DOHH2 (cell line): ENCODE data around the gene CATSPERD.

Source experiments
- H3F3A ChIP-seq: fragments of 200-600 bp; sonication (generic), shearing (Covaris generic); 2 replicates; pipeline ENCODE4 v1.6.0; 2016; ENCODE audit warnings: antibody characterized with exemption, mild to moderate bottlenecking; ENCODE audit not compliant: control insufficient read depth, insufficient read depth
- H3K27ac ChIP-seq: fragments of 200-600 bp; sonication (generic); 2 replicates; pipeline ENCODE4 v1.5.1; 2014; ENCODE audit warnings: low read depth, mild to moderate bottlenecking, low read length, moderate library complexity
- H3K27me3 ChIP-seq: fragments of 200-600 bp; sonication (generic); 2 replicates; pipeline ENCODE4 v1.6.1; 2014; ENCODE audit warnings: mild to moderate bottlenecking, low read length, mixed read lengths; ENCODE audit not compliant: control insufficient read depth
- H3K36me3 ChIP-seq: fragments of 200-600 bp; sonication (generic); 2 replicates; pipeline ENCODE4 v1.6.1; 2014; ENCODE audit warnings: mild to moderate bottlenecking, low read length, moderate library complexity, mixed read lengths; ENCODE audit not compliant: control insufficient read depth
- H3K4me1 ChIP-seq: fragments of 200-600 bp; sonication (generic); 2 replicates; pipeline ENCODE4 v1.6.1; 2014; ENCODE audit warnings: mild to moderate bottlenecking, low read length, mixed read lengths; ENCODE audit not compliant: control insufficient read depth
- H3K4me2 ChIP-seq: fragments of 200-600 bp; sonication (generic); 2 replicates; pipeline ENCODE4 v1.6.0; 2014; ENCODE audit warnings: mild to moderate bottlenecking, low read length, moderate library complexity
- H3K4me3 ChIP-seq: fragments of 200-600 bp; sonication (generic); 2 replicates; pipeline ENCODE4 v1.5.1; 2014; ENCODE audit warnings: mild to moderate bottlenecking, low read length, mixed read lengths
- H3K79me2 ChIP-seq: fragments of 200-600 bp; sonication (generic); 2 replicates; pipeline ENCODE4 v1.6.1; 2014; ENCODE audit warnings: mild to moderate bottlenecking, low read length, mixed read lengths; ENCODE audit not compliant: control insufficient read depth
- H3K9me2 ChIP-seq: fragments of 200-600 bp; sonication (generic); replicated peaks from 2 replicates; pipeline ENCODE4 v1.6.1; 2014; ENCODE audit warnings: mild to moderate bottlenecking, low read length, mixed read lengths; ENCODE audit not compliant: control insufficient read depth
- H3K9me3 ChIP-seq: fragments of 200-600 bp; sonication (generic); 2 replicates; pipeline ENCODE4 v1.6.1; 2014; ENCODE audit warnings: antibody characterized with exemption, low read length, mixed read lengths; ENCODE audit not compliant: control insufficient read depth, insufficient read depth
- H4K20me1 ChIP-seq: fragments of 200-600 bp; sonication (generic); 2 replicates; pipeline ENCODE4 v1.6.0; 2014; ENCODE audit warnings: low read depth, mild to moderate bottlenecking, antibody characterized with exemption, low read length, moderate library complexity; ENCODE audit not compliant: control insufficient read depth, insufficient read depth
- EZH2phosphoT487 ChIP-seq: fragments of 200-600 bp; sonication (generic); IDR thresholded peaks from 2 replicates; pipeline ENCODE4 v1.6.1; 2017; ENCODE audit warnings: borderline replicate concordance, mild to moderate bottlenecking, antibody characterized with exemption, low read length, moderate library complexity, mixed read lengths
- TF ChIP-seq, protein P1 (sequence below): fragments of 200-600 bp; sonication (generic); IDR thresholded peaks from one replicate; pipeline ENCODE4 v1.5.1; 2014; ENCODE audit warnings: antibody characterized with exemption, mild to moderate bottlenecking, low read depth, low read length; ENCODE audit not compliant: poor library complexity, severe bottlenecking

CATSPERD gene

DNA sequence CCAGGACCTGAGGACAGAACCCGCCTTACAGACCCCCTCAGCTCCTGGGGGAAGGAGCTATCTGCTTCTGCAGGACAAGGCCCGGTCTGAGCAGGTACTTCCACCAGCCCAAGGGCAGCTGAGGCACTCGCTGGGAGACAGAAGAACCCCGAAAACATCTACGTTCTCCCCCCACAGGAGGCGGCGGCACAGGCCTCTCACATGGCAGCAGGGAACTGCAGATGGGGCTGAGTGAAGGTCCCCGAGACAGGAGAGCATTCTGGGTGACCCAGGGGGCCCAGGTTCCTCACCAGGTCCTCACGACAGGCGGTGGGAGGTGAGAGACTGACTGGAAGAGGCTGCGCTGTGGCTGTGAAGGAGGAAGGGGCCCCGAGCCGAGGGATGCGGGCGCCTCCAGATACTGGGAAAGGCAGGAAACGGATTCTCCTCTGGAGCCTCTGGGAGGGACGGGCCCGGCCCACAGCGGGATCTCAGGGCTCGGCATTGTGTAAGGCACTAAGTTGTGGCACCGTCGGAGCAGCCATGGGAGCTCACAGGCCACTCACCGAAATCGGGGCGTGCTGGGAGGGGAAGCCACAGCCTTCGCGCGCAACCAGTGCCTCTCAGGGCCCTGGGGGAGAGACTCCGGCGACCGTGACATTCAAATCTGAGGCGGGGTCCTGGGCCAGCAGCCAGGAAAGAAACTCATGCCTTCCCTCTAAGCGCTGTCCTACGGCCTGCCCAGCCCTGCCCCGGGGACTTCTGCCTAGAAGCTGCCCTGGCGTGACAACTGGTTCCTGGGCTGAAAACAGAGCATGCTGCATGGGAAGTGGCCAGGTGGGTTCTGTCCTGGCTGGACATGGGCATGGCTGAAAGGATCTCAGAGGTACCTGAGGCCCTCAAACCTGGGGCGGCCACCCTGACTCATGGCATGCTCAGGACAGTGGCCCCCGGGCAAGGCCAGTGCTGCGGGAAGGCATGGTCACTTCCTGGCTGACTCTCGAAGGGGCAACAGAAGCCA lies 16.3 kb upstream of the CATSPERD start:
- H3K27ac ChIP-seq: no peak overlapping the region
- peaks cover 74% of the 10 kb centered on the region for H3K36me3 ChIP-seq
- H3K4me1 ChIP-seq: no peaks in the 10 kb centered on the region
- H3K9me3 ChIP-seq: no peaks in the 10 kb centered on the region
- no peaks in the 10 kb centered on the region for H3K9me2 ChIP-seq
- H3K4me3 ChIP-seq: no peak overlapping the region
- no peaks in the 10 kb centered on the region for H3K27me3 ChIP-seq
- no peaks in the 10 kb centered on the region for H3F3A ChIP-seq
- TF ChIP-seq EZH2phosphoT487: no peak
- TF ChIP-seq, protein P1, sequence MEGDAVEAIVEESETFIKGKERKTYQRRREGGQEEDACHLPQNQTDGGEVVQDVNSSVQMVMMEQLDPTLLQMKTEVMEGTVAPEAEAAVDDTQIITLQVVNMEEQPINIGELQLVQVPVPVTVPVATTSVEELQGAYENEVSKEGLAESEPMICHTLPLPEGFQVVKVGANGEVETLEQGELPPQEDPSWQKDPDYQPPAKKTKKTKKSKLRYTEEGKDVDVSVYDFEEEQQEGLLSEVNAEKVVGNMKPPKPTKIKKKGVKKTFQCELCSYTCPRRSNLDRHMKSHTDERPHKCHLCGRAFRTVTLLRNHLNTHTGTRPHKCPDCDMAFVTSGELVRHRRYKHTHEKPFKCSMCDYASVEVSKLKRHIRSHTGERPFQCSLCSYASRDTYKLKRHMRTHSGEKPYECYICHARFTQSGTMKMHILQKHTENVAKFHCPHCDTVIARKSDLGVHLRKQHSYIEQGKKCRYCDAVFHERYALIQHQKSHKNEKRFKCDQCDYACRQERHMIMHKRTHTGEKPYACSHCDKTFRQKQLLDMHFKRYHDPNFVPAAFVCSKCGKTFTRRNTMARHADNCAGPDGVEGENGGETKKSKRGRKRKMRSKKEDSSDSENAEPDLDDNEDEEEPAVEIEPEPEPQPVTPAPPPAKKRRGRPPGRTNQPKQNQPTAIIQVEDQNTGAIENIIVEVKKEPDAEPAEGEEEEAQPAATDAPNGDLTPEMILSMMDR: no peak
- no peaks in the 10 kb centered on the region for H4K20me1 ChIP-seq
- peaks cover 13% of the 10 kb centered on the region for H3K79me2 ChIP-seq
- H3K4me2 ChIP-seq: no peak overlapping the region

GRCh38 chr19:5705552-5705951 lies 14.9 kb upstream of the CATSPERD start:
- H3K79me2 ChIP-seq: peaks cover 15% of the 10 kb centered on the region
- H3K27me3 ChIP-seq: no peaks in the 10 kb centered on the region
- H3K4me2 ChIP-seq: no peak overlapping the region
- H3K27ac ChIP-seq: no peak overlapping the region
- H3K9me2 ChIP-seq: no peaks in the 10 kb centered on the region
- no peak overlapping the region for H3K4me3 ChIP-seq
- no peaks in the 10 kb centered on the region for H3K4me1 ChIP-seq
- H3K9me3 ChIP-seq: no peaks in the 10 kb centered on the region
- H4K20me1 ChIP-seq: no peaks in the 10 kb centered on the region
- no peaks in the 10 kb centered on the region for H3F3A ChIP-seq
- H3K36me3 ChIP-seq: peaks cover 73% of the 10 kb centered on the region
- no peak for TF ChIP-seq EZH2phosphoT487

DNA sequence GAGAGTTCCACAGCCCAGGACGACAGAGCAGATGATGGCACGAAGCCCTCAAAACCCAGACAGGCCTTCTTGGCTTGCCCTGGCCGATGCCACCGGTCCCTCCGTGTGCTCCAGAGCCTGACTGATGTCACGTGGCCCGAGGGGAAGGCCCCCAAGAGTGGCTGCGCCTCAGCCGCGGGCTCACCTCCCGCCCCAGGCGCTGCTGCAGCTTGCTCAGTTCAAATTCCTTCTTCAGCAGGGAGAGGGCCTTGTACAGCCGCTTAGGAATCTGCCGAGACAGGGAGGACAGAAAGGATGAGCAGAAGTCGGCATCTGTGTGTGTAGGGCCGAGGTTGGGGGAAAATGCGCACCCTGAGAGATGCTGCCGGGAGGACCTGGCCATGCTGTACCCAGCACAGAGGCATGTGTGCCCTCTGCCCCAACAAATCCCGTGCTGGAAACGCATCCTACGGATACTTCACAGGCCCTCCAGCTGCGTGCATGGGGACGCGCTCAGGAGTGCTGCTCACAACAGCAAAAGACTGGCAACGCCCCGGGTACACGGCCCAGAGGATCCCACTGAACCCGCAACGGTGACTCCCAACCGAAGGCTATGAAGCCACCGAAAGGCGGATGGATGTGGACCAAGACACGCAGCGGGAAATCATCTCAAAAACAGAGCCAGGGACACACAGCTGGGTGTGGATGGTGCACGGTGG lies 13.4 kb upstream of the CATSPERD start:
- H3K4me3 ChIP-seq: no peak overlapping the region
- no peaks in the 10 kb centered on the region for H3K9me3 ChIP-seq
- H3K4me1 ChIP-seq: no peaks in the 10 kb centered on the region
- H3F3A ChIP-seq: no peaks in the 10 kb centered on the region
- TF ChIP-seq, protein P1: no peak
- TF ChIP-seq EZH2phosphoT487: no peak
- H4K20me1 ChIP-seq: no peaks in the 10 kb centered on the region
- H3K9me2 ChIP-seq: no peaks in the 10 kb centered on the region
- no peak overlapping the region for H3K27ac ChIP-seq
- H3K27me3 ChIP-seq: no peaks in the 10 kb centered on the region
- H3K79me2 ChIP-seq: peaks cover 17% of the 10 kb centered on the region
- peaks cover 81% of the 10 kb centered on the region for H3K36me3 ChIP-seq
- H3K4me2 ChIP-seq: no peak overlapping the region
